Common myeloid progenitor, CD34-positive (primary cell): ENCODE measurements around the gene RAD54L.

ENCODE experiments used
- CTCF ChIA-PET: fragments of 350-600 bp; sonication (Branson Sonifier 250); formaldehyde crosslinking; loops from one replicate; lab custom pipeline; 2021; ENCODE audit warnings: antibody characterized with exemption; lab: Charles Lee
- POLR2A ChIA-PET: fragments of 350-600 bp; sonication (Branson Sonifier 250); formaldehyde crosslinking; loops from one replicate; lab custom pipeline; 2021; ENCODE audit warnings: antibody characterized with exemption; lab: Charles Lee
- DNase-seq, 3 donors: peaks; one replicate each; pipeline versions ENCODE4 v3.0.0 to v3.0.0-alpha.2; 2013
- H3K27ac ChIP-seq, 2 experiments: 1 replicate in 1 of 2; 2 replicates in 1 of 2; pipeline ENCODE4 v1.7.0; 2013; ENCODE audit warnings: inconsistent platforms in 2 of 2, low read length in 2 of 2, mild to moderate bottlenecking in 2 of 2, low read depth in 1 of 2, moderate library complexity in 1 of 2; ENCODE audit not compliant: severe bottlenecking in 2 of 2, insufficient read depth in 1 of 2, poor library complexity in 1 of 2
- H3K27me3 ChIP-seq, 5 experiments: replicated peaks in 2 of 5; 1 replicate in 3 of 5; 2 replicates in 2 of 5; pipeline versions ENCODE4 v1.6.1 to v1.7.0; 2013; ENCODE audit warnings: low read length in 4 of 5, mild to moderate bottlenecking in 2 of 5, moderate library complexity in 2 of 5, inconsistent platforms in 1 of 5; ENCODE audit not compliant: insufficient read depth in 5 of 5, control insufficient read depth in 4 of 5
- H3K36me3 ChIP-seq, 4 experiments: 1 replicate in 2 of 4; 2 replicates in 2 of 4; pipeline versions ENCODE4 v1.6.1 to v1.7.0; 2013; ENCODE audit warnings: low read length in 3 of 4, control low read depth in 1 of 4, mild to moderate bottlenecking in 1 of 4; ENCODE audit not compliant: control insufficient read depth in 4 of 4, insufficient read depth in 4 of 4
- H3K4me1 ChIP-seq, 4 experiments: 1 replicate in 3 of 4; 2 replicates in 1 of 4; pipeline versions ENCODE4 v1.6.1 to v1.7.1; 2013; ENCODE audit warnings: low read length in 3 of 4, mild to moderate bottlenecking in 3 of 4, control low read depth in 1 of 4, inconsistent platforms in 1 of 4, moderate library complexity in 1 of 4; ENCODE audit not compliant: control insufficient read depth in 4 of 4, insufficient read depth in 4 of 4; ENCODE audit errors: control extremely low read depth in 1 of 4
- H3K4me3 ChIP-seq, 7 experiments: 1 replicate in 4 of 7; 2 replicates in 3 of 7; pipeline versions ENCODE4 v1.5.1 to v1.7.0; 2013; ENCODE audit warnings: mild to moderate bottlenecking in 7 of 7, low read length in 6 of 7, moderate library complexity in 6 of 7, inconsistent platforms in 2 of 7, low read depth in 2 of 7, control low read depth in 1 of 7; ENCODE audit not compliant: insufficient read depth in 4 of 7, control insufficient read depth in 1 of 7; ENCODE audit errors: extremely low read depth in 1 of 7
- H3K9me3 ChIP-seq, 5 experiments: 1 replicate in 4 of 5; 2 replicates in 1 of 5; pipeline versions ENCODE4 v1.6.1 to v1.7.1; 2013; ENCODE audit warnings: low read length in 4 of 5, mild to moderate bottlenecking in 2 of 5, inconsistent platforms in 1 of 5, low read depth in 1 of 5, moderate library complexity in 1 of 5; ENCODE audit not compliant: control insufficient read depth in 4 of 5, insufficient read depth in 2 of 5; ENCODE audit errors: control extremely low read depth in 1 of 5
- WGBS: methylation state at CpG from one replicate; pipeline ENCODE4 v1.1.5; 2013; ENCODE audit not compliant: insufficient coverage; 5-methylcytosine and 5-hydroxymethylcytosine counted together

Gene RAD54L

GRCh38 chr1:46281021-46281420 lies 33.5 kb downstream of the RAD54L start:
- H3K27me3 ChIP-seq, result no peaks in the 10 kb centered on the region
- H3K36me3 ChIP-seq, result peaks cover 15 to 87% (median 67%) of the 10 kb centered on the region in 4 experiments
- ChIA-PET POLR2A (no interaction called here), CTCF (interaction anchor here (1.6 kb wide), 1 partner anchor 23 kb away, joined by 4 read pairs; the partner anchor contains the start of genes LRRC41 and UQCRH)
- no peaks in the 10 kb centered on the region for H3K9me3 ChIP-seq
- no peak overlapping the region for H3K27ac ChIP-seq
- 97% methylated on average over 12 of the region's 14 CpGs for WGBS
- no peak for DNase-seq
- no peaks in the 10 kb centered on the region for H3K4me1 ChIP-seq
- H3K4me3 ChIP-seq, result no peak overlapping the region

DNA sequence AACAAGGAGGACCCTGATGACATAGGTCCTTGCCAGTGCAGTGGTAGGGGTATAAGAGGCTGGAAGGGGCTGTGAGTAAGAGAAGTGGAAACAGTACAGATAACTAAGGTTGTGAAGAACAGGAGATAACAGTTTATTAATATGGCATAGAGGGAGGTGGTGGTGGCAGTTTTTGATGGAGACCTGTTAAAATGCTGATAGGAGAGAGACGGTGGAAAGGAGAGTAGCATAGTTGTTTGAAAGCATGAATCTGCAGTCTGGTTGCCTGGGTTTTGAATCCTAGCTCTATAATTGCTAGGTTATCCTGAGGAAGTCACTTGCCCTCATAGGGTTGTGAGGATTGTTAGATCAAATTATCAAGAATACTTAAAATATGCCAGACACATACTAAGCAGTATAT lies 36.5 kb downstream of the RAD54L start:
- ChIA-PET POLR2A (no interaction called here), CTCF (interaction anchor here (1.2 to 2.4 kb wide), 6 partner anchors 10 to 19 kb away, joined by 3 to 12 read pairs (median 6); partner anchors contain the start of genes LRRC41 and UQCRH)
- WGBS, result 80% methylated on average over 1 of the region's 1 CpG
- DNase-seq, result no peak
- H3K27me3 ChIP-seq, result no peaks in the 10 kb centered on the region
- H3K4me3 ChIP-seq, result no peak overlapping the region
- H3K36me3 ChIP-seq, result peaks cover 15 to 77% (median 56%) of the 10 kb centered on the region in 4 experiments
- no peaks in the 10 kb centered on the region for H3K4me1 ChIP-seq
- no peaks in the 10 kb centered on the region for H3K9me3 ChIP-seq
- no peak overlapping the region for H3K27ac ChIP-seq

DNA sequence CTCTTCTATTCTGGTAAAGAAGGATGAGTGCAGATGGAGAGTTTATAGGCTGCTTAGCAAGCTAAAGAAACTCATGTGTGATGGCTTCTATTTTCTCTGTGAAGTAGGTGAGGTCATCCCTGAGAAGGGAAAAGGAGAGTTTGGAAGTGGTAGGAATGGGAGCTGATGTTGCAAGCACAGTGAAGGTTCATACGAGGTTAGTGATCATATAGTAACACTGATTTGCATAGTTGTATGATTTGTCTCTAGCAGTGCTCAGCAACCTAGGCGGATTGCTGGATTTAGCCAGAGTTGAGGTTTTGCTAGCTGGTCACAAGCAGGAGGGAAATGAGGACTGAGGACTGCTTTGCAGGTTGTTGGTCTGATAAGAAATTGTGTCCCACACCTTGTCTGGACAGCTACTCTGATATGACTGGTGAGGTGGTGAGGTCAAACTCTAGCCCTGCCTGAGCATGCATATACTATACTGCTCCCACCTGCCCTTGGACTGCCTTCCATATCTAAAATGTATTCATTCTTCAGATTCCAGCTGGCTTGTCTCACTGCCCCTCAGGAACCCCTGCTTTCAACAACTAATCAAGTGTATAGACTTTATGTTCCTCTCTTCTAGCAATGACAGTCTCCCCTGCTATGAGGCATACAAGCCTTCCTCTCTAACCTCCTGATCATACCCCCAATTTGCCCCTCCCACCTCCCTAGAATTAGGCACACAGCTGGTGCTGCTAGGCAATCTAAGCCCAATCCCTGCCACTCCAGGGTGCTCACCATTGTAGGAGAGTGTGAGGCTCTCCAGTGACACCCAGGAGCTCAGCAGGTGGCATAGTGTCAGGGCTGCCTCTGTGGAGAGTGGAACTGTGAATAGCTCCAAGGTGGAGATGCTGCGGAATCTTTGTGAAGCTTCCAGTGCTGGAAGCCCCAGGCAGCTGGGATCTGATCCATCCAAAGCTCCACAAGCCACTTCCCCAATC lies 37.3 kb downstream of the RAD54L start:
- H3K4me3 ChIP-seq, result no peak overlapping the region
- H3K36me3 ChIP-seq, result peaks cover 15 to 71% (median 54%) of the 10 kb centered on the region in 4 experiments
- no peaks in the 10 kb centered on the region for H3K27me3 ChIP-seq
- DNase-seq, result no peak
- no peaks in the 10 kb centered on the region for H3K4me1 ChIP-seq
- 86% methylated on average over 2 of the region's 3 CpGs for WGBS
- no peak overlapping the region for H3K27ac ChIP-seq
- POLR2A ChIA-PET, result no interaction called here
- no peaks in the 10 kb centered on the region for H3K9me3 ChIP-seq
- CTCF ChIA-PET, result interaction anchor here (0.9 to 2.4 kb wide), 10 partner anchors 9 to 54 kb away, joined by 3 to 12 read pairs (median 4); partner anchors contain the start of genes LRRC41 and UQCRH

DNA sequence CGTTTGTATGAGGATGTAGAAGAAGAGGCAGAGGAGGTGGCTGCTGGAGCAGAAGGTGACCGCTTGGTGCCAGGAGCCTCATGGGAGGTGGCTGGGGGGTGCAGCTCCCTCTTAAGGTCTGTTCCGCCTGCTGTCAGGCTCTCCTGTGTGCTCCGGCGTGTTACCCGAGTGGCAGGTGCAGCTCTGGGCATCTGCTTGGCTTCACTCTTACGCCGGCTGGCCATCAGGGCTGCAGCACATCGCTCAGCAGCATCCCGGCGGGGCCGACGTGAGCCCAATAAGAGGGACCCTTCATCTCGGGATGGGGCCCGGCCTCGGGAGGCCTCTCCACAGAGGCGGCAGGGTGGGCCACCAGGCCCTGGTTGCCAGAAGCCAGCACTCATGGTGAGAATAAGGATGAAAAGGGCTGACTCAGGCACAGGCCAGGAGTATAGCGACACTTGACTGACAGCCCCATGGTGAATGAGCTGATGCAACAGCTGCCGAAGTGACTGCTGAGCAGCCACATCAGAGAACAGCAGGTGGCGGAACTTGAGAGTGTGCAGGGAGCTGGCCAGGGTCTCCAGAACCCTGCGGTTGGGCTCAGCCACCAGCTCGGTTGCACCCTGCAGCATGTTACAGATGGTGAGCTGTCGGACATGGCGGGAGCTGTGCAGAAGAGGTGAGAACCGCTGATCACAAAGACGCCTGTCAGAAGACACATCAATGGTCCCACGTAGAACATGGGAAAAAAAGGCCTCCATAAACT lies 38.3 kb downstream of the RAD54L start:
- ChIA-PET CTCF (interaction anchor here (1.3 to 2.4 kb wide), 5 partner anchors 9 to 47 kb away, joined by 3 to 12 read pairs (median 3); partner anchors contain the start of genes LRRC41 and UQCRH), POLR2A (no interaction called here)
- Histone ChIP-seq H3K36me3 (peaks cover 5 to 62% (median 49%) of the 10 kb centered on the region in 4 experiments), H3K9me3 (no peaks in the 10 kb centered on the region), H3K27me3 (no peaks in the 10 kb centered on the region), H3K4me3 (no peak overlapping the region), H3K27ac (no peak overlapping the region), H3K4me1 (no peaks in the 10 kb centered on the region)
- no peak for DNase-seq
- WGBS, result 96% methylated on average over 22 of the region's 27 CpGs

- CTCF ChIA-PET, result no interaction called here
- peak overlapping the region in 1 of 2 experiments; percentile 0 for H3K27ac ChIP-seq
- no peak for DNase-seq
Observed at GRCh38 chr1:46288485-46289133, 41.0 kb downstream of the RAD54L start.

DNA sequence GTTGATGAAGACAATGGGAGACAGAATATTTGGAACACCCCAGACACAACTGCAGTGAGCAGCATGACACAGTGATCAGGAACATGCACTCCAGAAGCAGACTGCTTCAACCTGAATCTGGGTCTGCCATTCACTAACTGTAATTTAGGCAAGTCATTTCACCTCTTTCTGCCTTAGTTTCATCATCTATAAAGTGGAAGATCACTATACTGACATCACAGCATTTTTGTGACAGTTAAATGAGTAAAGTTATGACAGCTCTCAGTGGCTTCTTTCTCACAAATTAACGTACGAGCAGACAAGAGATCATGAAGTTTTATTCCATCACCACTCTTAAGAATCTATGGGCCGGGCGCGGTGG lies 41.6 kb downstream of the RAD54L start:
- Histone ChIP-seq H3K9me3 (no peaks in the 10 kb centered on the region), H3K4me3 (no peak overlapping the region), H3K4me1 (no peaks in the 10 kb centered on the region), H3K36me3 (peaks cover 7 to 57% (median 31%) of the 10 kb centered on the region in 4 experiments), H3K27ac (no peak overlapping the region), H3K27me3 (no peaks in the 10 kb centered on the region)
- no peak for DNase-seq
- POLR2A ChIA-PET, result no interaction called here
- CTCF ChIA-PET, result no interaction called here
- WGBS, result 100% methylated on average over 3 of the region's 5 CpGs

More at GRCh38 chr1:46288485-46289133, 41.0 kb downstream of the RAD54L start:
- Histone ChIP-seq H3K27me3 (no peaks in the 10 kb centered on the region), H3K4me3 (no peak overlapping the region), H3K36me3 (peaks cover 7 to 55% (median 35%) of the 10 kb centered on the region in 4 experiments), H3K4me1 (no peaks in the 10 kb centered on the region), H3K9me3 (no peaks in the 10 kb centered on the region)
- WGBS, result no CpG with 5 or more reads among the region's 1 CpG
- POLR2A ChIA-PET, result interaction anchor here (0.7 kb wide), 1 partner anchor 8 kb away, joined by 3 read pairs; no protein-coding TSS in a partner anchor
